Measurements from ENCODE around the gene TET2. TPM values are rescaled to one million over a fixed set of nuclear protein-coding genes. Genes with fewer than 3 reads are reported as not detected.
A peak's percentile ranks its signal among the peaks of the same experiment; 100 is the strongest.

Gene TET2
- total and polyA plus RNA-seq, 11 donors: 2.9 to 25.6 (median 13.7) TPM

- no peak for DNase-seq
- Histone ChIP-seq H3K27ac (peak overlapping the region in 1 of 12 donors; percentile 80), H3K36me3 (no peaks in the 10 kb centered on the region), H3K4me1 (peaks cover 0 to 16% (median 0%) of the 10 kb centered on the region in 12 donors), H3K4me3 (no peak overlapping the region), H3K9me3 (no peaks in the 10 kb centered on the region), H3K27me3 (peaks cover 0 to under 1% (median 0%) of the 10 kb centered on the region in 9 donors)
- WGBS, 4 donors: 70 to 92% (median 84%) methylated on average over 5 of the region's 5 CpGs
- intact Hi-C loops (cut with DNase I): no loop called here
- ATAC-seq: peak in 2 of 4 donors; percentile 31 to 52
- TF ChIP-seq POLR2A (IDR thresholded peaks at IDR 0.05) (no peak), CTCF (IDR thresholded peaks at IDR 0.05) (no peak)
Measured at GRCh38 chr4:105107095-105107856, 39.4 kb upstream of the TET2 start.

DNA sequence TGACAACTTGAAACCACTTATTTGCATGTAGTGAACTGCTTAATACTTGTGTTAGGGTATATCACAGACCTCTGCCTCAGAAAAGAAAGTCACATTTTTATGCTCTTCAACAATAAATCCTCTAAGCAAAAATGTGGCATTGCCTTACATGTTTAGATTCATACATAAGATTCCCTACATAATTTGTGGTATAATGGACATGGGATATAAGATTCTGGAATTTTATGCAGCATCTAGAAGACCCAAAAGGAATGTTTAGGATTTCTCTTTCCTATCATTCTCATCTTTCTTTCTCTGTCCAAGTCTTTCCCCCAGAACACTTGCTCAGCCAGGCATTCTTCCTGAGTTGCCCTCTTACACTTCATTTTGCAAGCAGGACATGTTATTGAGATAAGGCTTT is 37.7 kb upstream of the TET2 start:
- DNase-seq: no peak
- Histone ChIP-seq H3K27me3 (peaks cover 0 to 4% (median 0%) of the 10 kb centered on the region in 9 donors), H3K36me3 (no peaks in the 10 kb centered on the region), H3K27ac (no peak overlapping the region), H3K4me3 (no peak overlapping the region), H3K4me1 (peaks cover 0 to 32% (median 0%) of the 10 kb centered on the region in 12 donors), H3K9me3 (no peaks in the 10 kb centered on the region)
- intact Hi-C loops (cut with DNase I): no loop called here
- ATAC-seq: no peak
- TF ChIP-seq POLR2A (IDR thresholded peaks at IDR 0.05) (no peak), CTCF (IDR thresholded peaks at IDR 0.05) (no peak)

GRCh38 chr4:105112274-105112673 is 34.4 kb upstream of the TET2 start:
- DNase-seq (no peak), ATAC-seq (no peak)
- H3K27me3 ChIP-seq: peaks cover 0 to 4% (median 0%) of the 10 kb centered on the region in 9 donors
- peaks cover 0 to 40% (median 0%) of the 10 kb centered on the region in 12 donors for H3K4me1 ChIP-seq
- H3K27ac ChIP-seq: no peak overlapping the region
- WGBS, 4 donors: 92 to 96% (median 94%) methylated on average over 1 of the region's 1 CpG
- TF ChIP-seq POLR2A (IDR thresholded peaks at IDR 0.05): no peak
- no peak for TF ChIP-seq CTCF (IDR thresholded peaks at IDR 0.05)
- H3K9me3 ChIP-seq: no peaks in the 10 kb centered on the region
- intact Hi-C loops (cut with DNase I): no loop called here
- no peak overlapping the region for H3K4me3 ChIP-seq
- no peaks in the 10 kb centered on the region for H3K36me3 ChIP-seq

- intact Hi-C loops (cut with DNase I): no loop called here
- no peak overlapping the region for H3K4me3 ChIP-seq
- peaks cover 0 to 31% (median 0%) of the 10 kb centered on the region in 12 donors for H3K4me1 ChIP-seq
- peaks cover 0 to 4% (median 0%) of the 10 kb centered on the region in 9 donors for H3K27me3 ChIP-seq
- no peak for DNase-seq
- TF ChIP-seq POLR2A (IDR thresholded peaks at IDR 0.05) (no peak), CTCF (IDR thresholded peaks at IDR 0.05) (no peak)
- ATAC-seq: no peak
- no peaks in the 10 kb centered on the region for H3K36me3 ChIP-seq
- H3K9me3 ChIP-seq: no peaks in the 10 kb centered on the region
- 55 to 75% (median 71%) methylated on average over 1 of the region's 1 CpG for WGBS, 4 donors
- peak overlapping the region in 1 of 12 donors; percentile 60 for H3K27ac ChIP-seq
Measured at GRCh38 chr4:105113800-105114199, 32.9 kb upstream of the TET2 start.
